HCT116 (cell line): ENCODE measurements around the gene ADGRV1. TPM values are rescaled to one million over a fixed set of nuclear protein-coding genes. Genes with fewer than 3 reads are reported as not detected.

Experiments used
- ATAC-seq: fragments of 200-7000 bp; cut with Tn5 transposase; 2 replicates; pipeline ENCODE4 v1.9.1; 2020; ENCODE audit warnings: mild to moderate bottlenecking, moderate library complexity
- BruUV-seq: library from RNA; stranded (reverse); fragments of 400-500 nt; replicated peaks from 2 replicates; lab custom pipeline; 2021; lab: Mats Ljungman, UMichigan
- CTCF ChIA-PET: fragments of 300-600 bp; sonication (Branson Sonifier 250); formaldehyde crosslinking; loops from one replicate; lab custom pipeline; 2021; ENCODE audit warnings: antibody characterized with exemption; lab: Charles Lee
- POLR2A ChIA-PET: fragments of 300-600, 350-600 bp; sonication (Branson Sonifier 250); formaldehyde crosslinking; loops from one replicate; lab custom pipeline; 2021; ENCODE audit warnings: antibody characterized with exemption; lab: Charles Lee
- RAD21 ChIA-PET, 2 experiments: fragments of 300-600 bp; sonication (Branson Sonifier 250); formaldehyde crosslinking; loops; one replicate each; lab custom pipeline; 2023; ENCODE audit warnings: low total read pairs in 2 of 2; ENCODE audit not compliant: uncharacterized antibody in 2 of 2, unreplicated experiment in 2 of 2, low non-redundant PET in 1 of 2; lab: Charles Lee
- DNase-seq: peaks from one replicate; pipeline ENCODE4 v3.0.0-alpha.2; 2010; ENCODE audit warnings: low read depth, low spot score
- H2AFZ ChIP-seq: fragments of 200-600 bp; shearing (Covaris generic), sonication (generic); 2 replicates; pipeline ENCODE4 v1.6.1; 2017; ENCODE audit warnings: low read depth, mixed run types, mixed read lengths, antibody characterized with exemption, low read length; ENCODE audit not compliant: poor library complexity, severe bottlenecking
- H3K27ac ChIP-seq: 2 replicates; pipeline ENCODE4 v1.5.1; 2012; ENCODE audit warnings: low read depth, low read length
- H3K27me3 ChIP-seq: fragments of 200-600 bp; sonication (generic); 2 replicates; pipeline ENCODE4 v1.6.1; 2016; ENCODE audit warnings: mixed run types, low read length, mixed read lengths; ENCODE audit not compliant: insufficient read depth
- H3K36me3 ChIP-seq, 2 experiments: fragments of 200-500 bp in 1 of 2; fragments of 200-600 bp in 1 of 2; sonication (Bioruptor generic) in 1 of 2; sonication (generic) in 1 of 2; 2 replicates each; pipeline versions ENCODE4 v1.5.1 to v1.6.1; 2014 to 2016; ENCODE audit warnings: low read length in 2 of 2, inconsistent platforms in 1 of 2, mixed read lengths in 1 of 2, mixed run types in 1 of 2; ENCODE audit not compliant: insufficient read depth in 2 of 2, control insufficient read depth in 1 of 2
- H3K4me1 ChIP-seq, 2 experiments: fragments of 200-600 bp in 1 of 2; sonication (generic) in 1 of 2; 2 replicates each; pipeline versions ENCODE4 v1.5.1 to v1.6.1; 2012 to 2017; ENCODE audit warnings: low read length in 2 of 2, inconsistent platforms in 1 of 2, mild to moderate bottlenecking in 1 of 2, mixed read lengths in 1 of 2, mixed run types in 1 of 2, moderate library complexity in 1 of 2; ENCODE audit not compliant: insufficient read depth in 2 of 2, control insufficient read depth in 1 of 2
- H3K4me2 ChIP-seq: fragments of 200-600 bp; sonication (generic); 2 replicates; pipeline ENCODE4 v1.6.1; 2017; ENCODE audit warnings: mixed run types, low read length, mixed read lengths
- H3K4me3 ChIP-seq, 2 experiments: fragments of 200-600 bp in 1 of 2; sonication (generic) in 1 of 2; replicated peaks in 1 of 2; 2 replicates each; pipeline ENCODE4 v1.5.1; 2011 to 2016; ENCODE audit warnings: low read length in 2 of 2, control low read depth in 1 of 2, low read depth in 1 of 2, mild to moderate bottlenecking in 1 of 2, mixed read lengths in 1 of 2, mixed run types in 1 of 2
- H3K79me2 ChIP-seq: fragments of 200-600 bp; sonication (generic); 2 replicates; pipeline ENCODE4 v1.6.1; 2017; ENCODE audit warnings: mild to moderate bottlenecking, mixed run types, low read length, moderate library complexity, mixed read lengths; ENCODE audit not compliant: insufficient read depth
- H3K9ac ChIP-seq: fragments of 200-600 bp; sonication (generic); 2 replicates; pipeline ENCODE4 v1.6.1; 2016; ENCODE audit warnings: low read length, mixed read lengths
- H3K9me2 ChIP-seq: fragments of 200-600 bp; sonication (generic), shearing (Covaris generic); 2 replicates; pipeline ENCODE4 v1.6.1; 2017; ENCODE audit warnings: mixed run types, mild to moderate bottlenecking, moderate library complexity; ENCODE audit not compliant: insufficient read depth
- H3K9me3 ChIP-seq, 2 experiments: fragments of 200-500 bp in 1 of 2; fragments of 200-600 bp in 1 of 2; sonication (Bioruptor generic) in 1 of 2; sonication (generic) in 1 of 2; 2 replicates each; pipeline ENCODE4 v1.6.1; 2014 to 2017; ENCODE audit warnings: low read length in 2 of 2, mixed read lengths in 2 of 2, inconsistent platforms in 1 of 2, low read depth in 1 of 2, mild to moderate bottlenecking in 1 of 2, mixed run types in 1 of 2, moderate library complexity in 1 of 2; ENCODE audit not compliant: control insufficient read depth in 1 of 2, insufficient read depth in 1 of 2
- H4K20me1 ChIP-seq: fragments of 200-600 bp; sonication (generic), shearing (Covaris generic); 2 replicates; pipeline ENCODE4 v1.6.1; 2017; ENCODE audit warnings: mixed run types, mild to moderate bottlenecking, moderate library complexity; ENCODE audit not compliant: insufficient read depth
- CEBPB ChIP-seq: IDR thresholded peaks from 2 replicates; pipeline ENCODE4 v1.6.1; 2012; ENCODE audit warnings: low read depth
- EZH2 ChIP-seq: fragments of 200-600 bp; sonication (generic); IDR thresholded peaks from 2 replicates; pipeline ENCODE4 v1.6.1; 2017; ENCODE audit warnings: antibody characterized with exemption, mixed run types
- FOSL1 ChIP-seq: IDR thresholded peaks from 2 replicates; pipeline ENCODE4 v1.6.1; 2012; ENCODE audit warnings: low read depth
- POLR2A ChIP-seq: IDR thresholded peaks from 2 replicates; pipeline ENCODE4 v1.7.0; 2011; ENCODE audit warnings: borderline replicate concordance; ENCODE audit not compliant: insufficient read depth, insufficient read length; ENCODE audit errors: extremely low read depth
- RAD21 ChIP-seq: IDR thresholded peaks from 2 replicates; pipeline ENCODE4 v1.6.1; 2012; ENCODE audit warnings: low read depth, mild to moderate bottlenecking
- SIN3A ChIP-seq: IDR thresholded peaks from 2 replicates; pipeline ENCODE4 v1.6.1; 2012; ENCODE audit warnings: low read depth
- ZNF274 ChIP-seq: fragments of 200-500 bp; sonication (Bioruptor generic); IDR thresholded peaks from 2 replicates; pipeline ENCODE4 v1.6.1; 2014; ENCODE audit warnings: mild to moderate bottlenecking, low read depth, low read length, inconsistent platforms
- intact Hi-C: fragments of 100-400 bp; cut with micrococcal nuclease; formaldehyde crosslinking; loops from 2 replicates; pipeline ENCODE4 v1.10.0; 2022
- total RNA-seq: library from RNA; stranded (reverse); gene quantifications from one replicate; pipeline ENCODE4 v1.2.1, GENCODE V29; 2021; ENCODE audit not compliant: unreplicated experiment
- TF ChIP-seq, protein P1 (sequence below): IDR thresholded peaks from 2 replicates; pipeline ENCODE4 v1.6.1; 2012

The ADGRV1 gene
- total RNA-seq, 1 experiment from 2014 or later = 6.0 TPM

DNA sequence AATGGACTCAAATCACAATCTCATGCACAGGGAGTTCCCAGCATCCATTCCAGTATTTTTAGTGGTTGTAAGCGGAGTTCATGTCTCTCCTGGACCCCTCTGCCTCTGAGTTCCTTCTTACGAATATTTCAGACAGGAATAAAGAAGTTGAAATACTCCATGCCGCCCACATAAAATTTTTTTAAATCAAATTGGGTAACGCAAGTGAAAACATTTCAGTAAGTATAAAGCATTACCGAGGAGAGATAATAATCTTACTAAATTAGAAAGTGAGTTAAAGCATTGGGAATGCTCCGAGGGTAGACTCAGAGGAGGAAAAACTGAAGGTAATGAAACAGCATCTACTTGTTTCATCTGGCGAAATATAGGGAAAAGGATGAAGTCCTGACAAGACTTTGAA lies 506.9 kb downstream of the ADGRV1 start:
- H3K36me3 ChIP-seq = no peaks in the 10 kb centered on the region
- no peaks in the 10 kb centered on the region for H4K20me1 ChIP-seq
- RAD21 ChIA-PET = no interaction called here
- ATAC-seq = no peak
- no peaks in the 10 kb centered on the region for H3K9me2 ChIP-seq
- H3K27me3 ChIP-seq = no peaks in the 10 kb centered on the region
- H3K4me1 ChIP-seq = no peaks in the 10 kb centered on the region
- TF ChIP-seq SIN3A = no peak
- intact Hi-C loops = no loop called here
- no peak overlapping the region for H3K4me3 ChIP-seq
- no peak for DNase-seq
- POLR2A ChIA-PET = no interaction called here
- H3K9me3 ChIP-seq = no peaks in the 10 kb centered on the region
- no peak overlapping the region for H3K27ac ChIP-seq
- H3K79me2 ChIP-seq = no peaks in the 10 kb centered on the region
- CTCF ChIA-PET = no interaction called here
- no peak overlapping the region for H3K9ac ChIP-seq
- no peak overlapping the region for H3K4me2 ChIP-seq
- BruUV-seq = no TSS peak
- H2AFZ ChIP-seq = no peak overlapping the region

DNA sequence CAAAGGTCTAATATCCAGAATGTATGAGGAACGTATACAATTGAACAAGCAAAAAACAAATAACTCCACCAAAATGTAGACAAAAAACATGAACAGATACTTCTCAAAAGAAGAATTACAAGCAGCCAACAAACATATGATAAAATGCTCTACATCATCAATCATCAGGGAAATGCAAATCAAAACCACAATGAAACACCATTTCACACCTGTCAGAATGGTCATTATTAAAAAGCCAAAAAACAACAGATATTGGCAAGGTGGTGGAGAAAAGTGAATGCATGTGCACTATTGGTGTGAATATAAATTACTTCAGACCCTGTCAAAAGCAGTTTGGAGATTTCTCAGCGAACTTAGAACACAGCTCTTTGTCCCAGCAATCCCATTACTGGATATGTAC lies 510.8 kb downstream of the ADGRV1 start:
- RAD21 ChIA-PET = no interaction called here

More for the DNA sequence above, 510.8 kb downstream of the ADGRV1 start:
- BruUV-seq = no TSS peak
- Histone ChIP-seq H3K9me3 (no peaks in the 10 kb centered on the region), H3K36me3 (no peaks in the 10 kb centered on the region), H3K4me3 (no peak overlapping the region), H3K9ac (no peak overlapping the region), H3K4me2 (no peak overlapping the region), H3K27me3 (no peaks in the 10 kb centered on the region), H3K79me2 (no peaks in the 10 kb centered on the region), H4K20me1 (no peaks in the 10 kb centered on the region), H3K27ac (no peak overlapping the region), H3K4me1 (no peaks in the 10 kb centered on the region), H3K9me2 (no peaks in the 10 kb centered on the region), H2AFZ (no peak overlapping the region)
- CTCF ChIA-PET = no interaction called here
- DNase-seq (no peak), ATAC-seq (no peak)
- POLR2A ChIA-PET = no interaction called here
- TF ChIP-seq RAD21 (no peak), FOSL1 (no peak), EZH2 (no peak), CEBPB (no peak), POLR2A (no peak), ZNF274 (no peak)
- TF ChIP-seq, protein P1, sequence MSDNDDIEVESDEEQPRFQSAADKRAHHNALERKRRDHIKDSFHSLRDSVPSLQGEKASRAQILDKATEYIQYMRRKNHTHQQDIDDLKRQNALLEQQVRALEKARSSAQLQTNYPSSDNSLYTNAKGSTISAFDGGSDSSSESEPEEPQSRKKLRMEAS = no peak
- intact Hi-C loops = no loop called here
